Measurements from ENCODE around the gene DARS2.
"Not testable (repeated sequence)": the region's sequence is repeated elsewhere in the genome, so short reads cannot be mapped to it uniquely, and the experiment has no call there.

Gene DARS2

GRCh38 chr1:173869021-173869359, 44.5 kb downstream of the DARS2 start:
- Histone ChIP-seq H3K9me3 (ENCODE audit: control insufficient read depth, low read length) (no peaks in the 10 kb centered on the region), H3K36me3 (ENCODE audit: control insufficient read depth, insufficient read depth, low read length, severe bottlenecking) (peaks cover 46% of the 10 kb centered on the region), H3K4me1 (ENCODE audit: control insufficient read depth, insufficient read depth, low read length) (peaks cover 41% of the 10 kb centered on the region), H3K27me3 (replicated peaks; ENCODE audit: control insufficient read depth, insufficient read depth, low read length) (no peaks in the 10 kb centered on the region), H3K9ac (ENCODE audit: low read length) (peak overlapping the region; percentile 95), H3K4me3 (ENCODE audit: low read length) (peak overlapping the region; percentile 100)
- DNase-seq (ENCODE audit: low read depth): no peak

GRCh38 chr1:173870252-173871075, 46.0 kb downstream of the DARS2 start:
- Histone ChIP-seq H3K4me3 (ENCODE audit: low read length) (no peak overlapping the region), H3K27me3 (replicated peaks; ENCODE audit: control insufficient read depth, insufficient read depth, low read length) (no peaks in the 10 kb centered on the region), H3K36me3 (ENCODE audit: control insufficient read depth, insufficient read depth, low read length, severe bottlenecking) (peaks cover 39% of the 10 kb centered on the region), H3K4me1 (ENCODE audit: control insufficient read depth, insufficient read depth, low read length) (peaks cover 26% of the 10 kb centered on the region), H3K9me3 (ENCODE audit: control insufficient read depth, low read length) (no peaks in the 10 kb centered on the region), H3K9ac (ENCODE audit: low read length) (peak overlapping the region; percentile 15)
- no peak for DNase-seq (ENCODE audit: low read depth)

GRCh38 chr1:173871091-173871490, 46.6 kb downstream of the DARS2 start:
- no peak for DNase-seq (ENCODE audit: low read depth)
- H3K9ac ChIP-seq (ENCODE audit: low read length): no peak overlapping the region
- H3K9me3 ChIP-seq (ENCODE audit: control insufficient read depth, low read length): no peaks in the 10 kb centered on the region
- H3K4me1 ChIP-seq (ENCODE audit: control insufficient read depth, insufficient read depth, low read length): peaks cover 20% of the 10 kb centered on the region
- H3K36me3 ChIP-seq (ENCODE audit: control insufficient read depth, insufficient read depth, low read length, severe bottlenecking): peaks cover 37% of the 10 kb centered on the region
- no peaks in the 10 kb centered on the region for H3K27me3 ChIP-seq (replicated peaks; ENCODE audit: control insufficient read depth, insufficient read depth, low read length)
- no peak overlapping the region for H3K4me3 ChIP-seq (ENCODE audit: low read length)

GRCh38 chr1:173871500-173871899, 47.0 kb downstream of the DARS2 start:
- H3K4me3 ChIP-seq (ENCODE audit: low read length): no peak overlapping the region
- no peaks in the 10 kb centered on the region for H3K27me3 ChIP-seq (replicated peaks; ENCODE audit: control insufficient read depth, insufficient read depth, low read length)
- H3K4me1 ChIP-seq (ENCODE audit: control insufficient read depth, insufficient read depth, low read length): peaks cover 16% of the 10 kb centered on the region
- no peak overlapping the region for H3K9ac ChIP-seq (ENCODE audit: low read length)
- H3K36me3 ChIP-seq (ENCODE audit: control insufficient read depth, insufficient read depth, low read length, severe bottlenecking): peaks cover 37% of the 10 kb centered on the region
- H3K9me3 ChIP-seq (ENCODE audit: control insufficient read depth, low read length): no peaks in the 10 kb centered on the region
- DNase-seq (ENCODE audit: low read depth): no peak

GRCh38 chr1:173876732-173877131, 52.3 kb downstream of the DARS2 start:
- no peak for DNase-seq (ENCODE audit: low read depth)
- Histone ChIP-seq H3K9me3 (ENCODE audit: control insufficient read depth, low read length) (no peaks in the 10 kb centered on the region), H3K4me1 (ENCODE audit: control insufficient read depth, insufficient read depth, low read length) (no peaks in the 10 kb centered on the region), H3K9ac (ENCODE audit: low read length) (no peak overlapping the region), H3K27me3 (replicated peaks; ENCODE audit: control insufficient read depth, insufficient read depth, low read length) (no peaks in the 10 kb centered on the region), H3K4me3 (ENCODE audit: low read length) (no peak overlapping the region), H3K36me3 (ENCODE audit: control insufficient read depth, insufficient read depth, low read length, severe bottlenecking) (peaks cover 41% of the 10 kb centered on the region)

GRCh38 chr1:173878251-173878650, 53.8 kb downstream of the DARS2 start:
- Histone ChIP-seq H3K36me3 (ENCODE audit: control insufficient read depth, insufficient read depth, low read length, severe bottlenecking) (peaks cover 41% of the 10 kb centered on the region), H3K9ac (ENCODE audit: low read length) (no peak overlapping the region), H3K4me1 (ENCODE audit: control insufficient read depth, insufficient read depth, low read length) (no peaks in the 10 kb centered on the region)

GRCh38 chr1:173881117-173881516, 56.6 kb downstream of the DARS2 start:
- H3K4me1 ChIP-seq (ENCODE audit: control insufficient read depth, insufficient read depth, low read length); H3K9me3 ChIP-seq (ENCODE audit: control insufficient read depth, low read length); H3K9ac ChIP-seq (ENCODE audit: low read length); H3K27me3 ChIP-seq (replicated peaks; ENCODE audit: control insufficient read depth, insufficient read depth, low read length); DNase-seq (ENCODE audit: low read depth); H3K4me3 ChIP-seq (ENCODE audit: low read length): not testable (repeated sequence)
- H3K36me3 ChIP-seq (ENCODE audit: control insufficient read depth, insufficient read depth, low read length, severe bottlenecking): peaks cover 33% of the 10 kb centered on the region

More at GRCh38 chr1:173878251-173878650, 53.8 kb downstream of the DARS2 start:
- H3K4me3 ChIP-seq (ENCODE audit: low read length): no peak overlapping the region
- no peak for DNase-seq (ENCODE audit: low read depth)
- no peaks in the 10 kb centered on the region for H3K9me3 ChIP-seq (ENCODE audit: control insufficient read depth, low read length)
- H3K27me3 ChIP-seq (replicated peaks; ENCODE audit: control insufficient read depth, insufficient read depth, low read length): no peaks in the 10 kb centered on the region

- no peak overlapping the region for H3K4me3 ChIP-seq (ENCODE audit: low read length)
- H3K9me3 ChIP-seq (ENCODE audit: control insufficient read depth, low read length): no peaks in the 10 kb centered on the region
- H3K36me3 ChIP-seq (ENCODE audit: control insufficient read depth, insufficient read depth, low read length, severe bottlenecking): peaks cover 23% of the 10 kb centered on the region
- H3K9ac ChIP-seq (ENCODE audit: low read length): no peak overlapping the region
- H3K27me3 ChIP-seq (replicated peaks; ENCODE audit: control insufficient read depth, insufficient read depth, low read length): no peaks in the 10 kb centered on the region
- H3K4me1 ChIP-seq (ENCODE audit: control insufficient read depth, insufficient read depth, low read length): no peaks in the 10 kb centered on the region
- no peak for DNase-seq (ENCODE audit: low read depth)
Observed at GRCh38 chr1:173884701-173885100, 60.2 kb downstream of the DARS2 start.

- H3K36me3 ChIP-seq (ENCODE audit: control insufficient read depth, insufficient read depth, low read length, severe bottlenecking): peaks cover 23% of the 10 kb centered on the region
- no peak for DNase-seq (ENCODE audit: low read depth)
- H3K4me1 ChIP-seq (ENCODE audit: control insufficient read depth, insufficient read depth, low read length): no peaks in the 10 kb centered on the region
- no peak overlapping the region for H3K4me3 ChIP-seq (ENCODE audit: low read length)
- no peaks in the 10 kb centered on the region for H3K27me3 ChIP-seq (replicated peaks; ENCODE audit: control insufficient read depth, insufficient read depth, low read length)
- H3K9me3 ChIP-seq (ENCODE audit: control insufficient read depth, low read length): no peaks in the 10 kb centered on the region
- no peak overlapping the region for H3K9ac ChIP-seq (ENCODE audit: low read length)
Observed at GRCh38 chr1:173886746-173887611, 62.5 kb downstream of the DARS2 start.

- no peak for DNase-seq (ENCODE audit: low read depth)
- Histone ChIP-seq H3K4me3 (ENCODE audit: low read length) (no peak overlapping the region), H3K36me3 (ENCODE audit: control insufficient read depth, insufficient read depth, low read length, severe bottlenecking) (peaks cover 23% of the 10 kb centered on the region), H3K27me3 (replicated peaks; ENCODE audit: control insufficient read depth, insufficient read depth, low read length) (no peaks in the 10 kb centered on the region), H3K9ac (ENCODE audit: low read length) (no peak overlapping the region), H3K9me3 (ENCODE audit: control insufficient read depth, low read length) (no peaks in the 10 kb centered on the region), H3K4me1 (ENCODE audit: control insufficient read depth, insufficient read depth, low read length) (no peaks in the 10 kb centered on the region)
Observed at GRCh38 chr1:173887627-173888026, 63.2 kb downstream of the DARS2 start.

- H3K9me3 ChIP-seq (ENCODE audit: control insufficient read depth, low read length): no peaks in the 10 kb centered on the region
- H3K36me3 ChIP-seq (ENCODE audit: control insufficient read depth, insufficient read depth, low read length, severe bottlenecking): peaks cover 23% of the 10 kb centered on the region
- H3K9ac ChIP-seq (ENCODE audit: low read length): no peak overlapping the region
- H3K4me1 ChIP-seq (ENCODE audit: control insufficient read depth, insufficient read depth, low read length): no peaks in the 10 kb centered on the region
- no peak for DNase-seq (ENCODE audit: low read depth)
- no peaks in the 10 kb centered on the region for H3K27me3 ChIP-seq (replicated peaks; ENCODE audit: control insufficient read depth, insufficient read depth, low read length)
- H3K4me3 ChIP-seq (ENCODE audit: low read length): no peak overlapping the region
Observed at GRCh38 chr1:173888749-173889148, 64.3 kb downstream of the DARS2 start.
